GM18517 (cell line): Measurements from ENCODE around the gene IDE.
"Not testable (repeated sequence)": the region's sequence is repeated elsewhere in the genome, so short reads cannot be mapped to it uniquely, and the experiment has no call there.

Source experiments
- ATAC-seq: cut with Tn5 transposase; IDR thresholded peaks from one replicate; pipeline ENCODE4 v1.9.1; 2021; ENCODE audit warnings: mild to moderate bottlenecking, moderate library complexity; ENCODE audit not compliant: unreplicated experiment

IDE gene

DNA sequence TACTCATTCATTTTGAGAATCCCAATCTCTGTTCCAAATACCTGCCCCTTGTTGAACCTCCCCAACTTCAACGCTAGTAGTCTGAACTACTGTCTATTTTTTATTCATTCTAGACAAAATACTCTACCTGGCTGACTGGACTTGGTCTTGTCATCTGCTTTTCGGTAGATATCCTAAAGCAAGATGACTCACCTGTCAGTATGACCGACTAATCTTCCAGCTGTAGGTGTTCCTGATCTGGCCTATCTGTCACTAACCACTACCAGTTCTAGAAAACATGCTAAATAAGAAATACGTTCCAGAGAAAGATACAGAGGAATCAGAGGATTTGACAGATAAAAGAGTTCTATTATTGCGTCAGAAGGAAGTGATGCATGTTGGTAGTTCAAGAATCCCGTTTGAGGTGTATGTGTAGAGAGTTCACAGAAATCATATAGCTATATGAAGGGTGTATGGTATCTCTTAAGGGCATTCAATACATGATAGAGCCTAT lies 81.1 kb downstream of the IDE start:
- no peak for ATAC-seq

GRCh38 chr10:92490387-92490786 lies 83.5 kb downstream of the IDE start:
- no peak for ATAC-seq

GRCh38 chr10:92486637-92487036 lies 87.3 kb downstream of the IDE start:
- no peak for ATAC-seq

- no peak for ATAC-seq
These were observed 90.4 kb downstream of the IDE start for GRCh38 chr10:92483539-92483938.

DNA sequence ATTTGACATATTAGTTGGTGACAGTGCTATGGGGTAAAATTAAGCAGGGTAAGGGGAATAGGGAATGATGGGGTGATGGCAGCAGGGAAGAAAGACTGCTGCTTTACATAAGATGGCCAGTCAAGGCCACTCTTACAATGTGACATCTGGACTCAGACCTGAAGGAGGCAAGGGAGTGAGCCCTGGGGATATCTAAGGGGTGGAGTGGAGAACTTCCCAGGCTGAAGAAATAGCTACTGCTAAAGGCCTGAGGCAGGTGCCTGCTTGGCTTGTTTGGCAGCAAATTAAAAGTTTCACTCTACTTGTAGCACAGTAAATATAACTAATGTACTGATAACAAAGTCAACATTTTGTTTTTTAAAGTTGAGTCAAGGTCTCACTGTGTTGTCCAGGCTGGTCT lies 93.5 kb downstream of the IDE start:
- no peak for ATAC-seq

GRCh38 chr10:92479547-92479946 lies 94.3 kb downstream of the IDE start:
- no peak for ATAC-seq

DNA sequence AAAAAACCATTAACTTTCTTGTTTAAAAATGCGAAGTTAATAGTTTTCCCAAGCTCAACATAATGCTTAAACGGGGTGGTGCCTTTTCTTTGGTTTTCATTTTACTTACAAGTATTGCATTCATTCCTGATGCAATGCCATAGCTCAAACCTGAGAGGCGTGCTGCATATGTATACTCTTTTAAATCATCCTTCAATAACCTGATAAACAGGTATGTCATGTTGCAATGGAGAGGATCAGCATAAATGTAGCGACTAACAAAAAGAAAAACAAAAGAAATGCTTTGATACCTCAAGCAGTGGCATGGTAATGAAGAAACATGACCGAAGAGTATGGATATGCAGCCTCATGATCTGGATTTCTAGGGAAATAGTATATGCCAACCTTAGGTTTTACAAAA lies 95.4 kb downstream of the IDE start:
- ATAC-seq = no peak

- no peak for ATAC-seq
These were observed 98.5 kb downstream of the IDE start for GRCh38 chr10:92475357-92475868.

DNA sequence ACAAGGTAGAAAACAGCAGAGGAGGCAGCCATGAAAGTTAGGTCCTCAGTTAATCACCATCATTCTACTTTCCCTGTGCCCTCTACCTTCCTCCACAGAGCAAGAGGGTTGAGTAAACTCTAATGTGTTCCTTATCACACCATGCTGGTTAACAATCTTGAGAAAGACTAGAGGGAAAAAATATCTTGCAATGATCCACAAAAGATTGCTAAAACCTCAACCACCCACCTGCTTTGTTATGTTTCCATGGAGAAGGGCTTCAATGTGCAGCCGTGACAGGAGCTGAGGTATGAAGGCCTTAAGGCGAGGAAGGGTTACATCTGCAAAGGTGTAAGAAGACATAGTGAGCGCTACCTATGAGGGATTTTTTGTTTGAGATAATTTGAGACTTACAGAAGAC lies 103.9 kb downstream of the IDE start:
- no peak for ATAC-seq

DNA sequence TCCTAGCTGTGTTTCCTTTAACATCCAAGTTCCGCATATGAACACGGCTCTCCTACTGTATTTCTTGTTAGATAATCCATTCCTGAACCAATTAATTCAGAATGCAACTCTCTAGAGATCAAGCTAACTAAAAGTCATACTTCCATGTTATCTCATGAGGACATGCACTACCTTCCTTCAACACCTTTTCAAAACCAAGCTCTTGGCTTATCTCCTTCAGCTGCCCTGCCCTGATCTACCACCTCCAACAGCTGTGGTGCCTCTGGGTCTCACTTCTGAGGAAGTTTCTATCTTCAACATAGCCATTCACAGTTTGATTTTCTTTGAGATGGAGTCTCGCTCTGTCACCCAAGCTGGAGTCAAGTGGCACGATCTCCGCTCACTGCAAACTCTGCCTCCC lies 109.5 kb downstream of the IDE start:
- ATAC-seq = no peak

GRCh38 chr10:92463582-92463981 lies 110.3 kb downstream of the IDE start:
- no peak for ATAC-seq

DNA sequence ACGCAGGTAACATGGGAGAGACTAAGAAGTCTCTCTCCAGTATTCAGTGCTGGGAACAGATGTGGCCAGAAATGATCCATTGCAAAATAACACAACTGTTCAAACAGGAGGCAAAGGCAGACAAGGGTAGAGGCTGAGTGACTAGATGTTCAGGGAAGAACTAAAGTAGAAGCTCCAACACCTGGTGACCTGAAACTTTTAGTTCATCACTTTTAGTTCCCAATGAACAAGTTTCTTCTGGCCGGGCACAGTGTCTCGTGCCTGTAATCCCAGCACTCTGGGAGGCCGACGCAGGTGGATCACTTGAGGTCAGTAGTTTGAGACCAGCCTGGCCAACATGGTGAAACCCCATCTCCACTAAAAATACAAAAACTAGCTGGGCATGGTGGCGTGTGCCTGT lies 118.9 kb downstream of the IDE start:
- not testable (repeated sequence) for ATAC-seq

DNA sequence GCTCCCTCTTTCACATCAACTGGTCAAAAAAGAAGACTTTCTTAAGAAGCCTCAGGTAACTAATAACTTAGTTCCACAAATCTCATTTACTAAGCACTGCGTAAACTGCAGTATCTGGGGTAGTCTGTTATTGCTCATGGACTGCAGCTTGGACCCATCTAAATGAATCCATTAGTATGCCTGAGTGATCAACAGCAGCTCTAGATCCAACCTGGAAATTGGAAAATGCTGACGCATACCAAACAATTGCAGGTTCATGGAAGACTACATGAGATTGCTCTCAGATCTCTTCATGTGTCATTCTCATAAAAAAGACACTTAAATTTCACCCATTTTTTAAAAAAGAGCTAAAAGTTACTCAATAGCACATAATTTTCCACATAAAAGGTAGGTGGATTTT lies 121.6 kb downstream of the IDE start:
- no peak for ATAC-seq

GRCh38 chr10:92451431-92451830 lies 122.5 kb downstream of the IDE start:
- ATAC-seq = no peak

- no peak for ATAC-seq
These were observed 123.0 kb downstream of the IDE start for GRCh38 chr10:92450896-92451295.

GRCh38 chr10:92440578-92440977 lies 133.3 kb downstream of the IDE start:
- no peak for ATAC-seq

GRCh38 chr10:92438220-92438619 lies 135.7 kb downstream of the IDE start:
- no peak for ATAC-seq

DNA sequence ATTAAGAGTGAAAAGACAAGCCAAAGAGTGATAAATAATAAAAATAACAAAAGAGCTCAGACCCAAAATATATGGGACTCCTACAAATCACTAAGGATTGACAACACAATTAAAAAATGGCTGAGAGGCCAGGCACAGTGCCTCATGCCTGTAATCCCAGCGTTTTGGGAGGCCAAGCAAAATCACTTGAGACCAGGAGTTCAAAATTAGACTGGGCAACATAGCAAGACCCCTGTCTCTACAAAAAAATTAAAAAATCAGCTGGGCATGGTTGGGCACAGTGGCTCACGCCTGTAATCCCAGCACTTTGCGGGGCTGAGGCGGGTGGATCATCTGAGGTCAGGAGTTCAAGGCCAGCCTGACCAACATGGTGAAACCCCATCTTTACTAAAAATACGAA lies 137.3 kb downstream of the IDE start:
- ATAC-seq = no peak

GRCh38 chr10:92436065-92436464 lies 137.8 kb downstream of the IDE start:
- not testable (repeated sequence) for ATAC-seq

DNA sequence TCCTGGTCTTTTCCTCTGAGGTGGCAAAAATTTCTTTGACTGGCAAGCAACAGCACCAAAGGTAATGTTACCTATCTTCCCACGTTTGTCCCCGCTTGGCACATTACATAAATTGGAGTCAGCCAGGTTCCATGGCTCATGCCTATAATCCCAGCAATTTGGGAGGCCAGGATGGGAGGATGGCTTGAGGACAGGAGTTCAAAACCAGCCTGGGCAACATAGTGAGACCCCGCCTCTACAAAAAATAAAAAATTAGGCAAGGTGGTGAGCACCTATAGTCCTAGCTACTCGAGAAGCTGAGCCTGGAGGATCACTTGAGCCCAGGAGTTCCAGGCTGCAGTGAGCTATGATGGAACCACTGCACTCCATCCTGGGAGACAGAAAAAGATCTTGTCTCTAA lies 139.5 kb downstream of the IDE start:
- no peak for ATAC-seq

GRCh38 chr10:92432596-92432995 lies 141.3 kb downstream of the IDE start:
- ATAC-seq = no peak

- ATAC-seq = no peak
These were observed 143.8 kb downstream of the IDE start for GRCh38 chr10:92430103-92430502.

DNA sequence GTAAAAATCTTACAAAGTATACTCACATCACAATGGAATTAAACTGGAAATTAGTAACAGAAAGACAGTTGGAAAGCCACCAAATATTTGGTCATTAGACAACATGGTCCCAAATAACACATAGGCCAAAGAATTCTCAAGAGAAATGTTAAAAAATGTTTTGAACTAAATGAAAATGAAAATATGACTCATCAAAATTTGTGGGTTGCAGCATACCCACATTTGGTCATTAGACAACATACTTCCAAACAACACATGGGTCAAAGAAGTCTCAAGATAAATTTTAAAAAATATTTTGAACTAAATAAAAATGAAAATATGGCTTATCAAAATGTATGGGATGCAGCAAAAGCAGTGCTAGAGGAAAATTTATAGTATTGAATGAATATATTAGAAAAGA lies 152.3 kb downstream of the IDE start:
- no peak for ATAC-seq
